ENCODE data around the gene ISM1.

The ISM1 gene

GRCh38 chr20:13205848-13206434 lies 15.1 kb upstream of the ISM1 start:
- Histone ChIP-seq H3K9ac (ENCODE audit: low read length) (no peak overlapping the region), H3K36me3 (ENCODE audit: control insufficient read depth, low read depth, low read length) (no peaks in the 10 kb centered on the region), H3K9me3 (ENCODE audit: control insufficient read depth, low read depth, low read length) (no peaks in the 10 kb centered on the region), H3K4me3 (ENCODE audit: low read length) (no peak overlapping the region), H3K27me3 (ENCODE audit: control insufficient read depth, insufficient read depth, low read length) (no peaks in the 10 kb centered on the region), H3K27ac (ENCODE audit: low read length) (no peak overlapping the region), H3K4me1 (ENCODE audit: control insufficient read depth, low read depth, low read length) (peaks cover 5% of the 10 kb centered on the region)

DNA sequence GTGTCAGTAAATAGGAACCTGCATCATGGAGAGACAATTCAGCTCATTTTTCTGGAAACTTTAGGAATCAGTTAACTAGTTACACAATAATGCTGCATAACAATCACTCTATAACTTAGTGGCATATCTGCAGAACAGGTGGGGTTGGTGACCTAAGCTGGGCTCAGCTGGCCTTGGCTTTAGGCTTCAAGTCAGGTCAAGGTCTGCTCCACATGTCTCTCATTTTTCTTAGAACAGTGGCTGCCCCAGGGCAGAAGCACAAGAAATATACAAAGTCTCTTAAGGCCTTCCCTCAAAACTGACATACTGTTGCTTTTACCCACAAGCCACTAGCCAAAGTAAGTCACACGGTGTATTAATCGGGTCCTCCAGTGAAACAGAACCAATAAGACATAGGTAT lies 14.1 kb upstream of the ISM1 start:
- Histone ChIP-seq H3K36me3 (ENCODE audit: control insufficient read depth, low read depth, low read length) (no peaks in the 10 kb centered on the region), H3K9me3 (ENCODE audit: control insufficient read depth, low read depth, low read length) (no peaks in the 10 kb centered on the region), H3K9ac (ENCODE audit: low read length) (no peak overlapping the region), H3K4me3 (ENCODE audit: low read length) (no peak overlapping the region), H3K4me1 (ENCODE audit: control insufficient read depth, low read depth, low read length) (peaks cover 2% of the 10 kb centered on the region), H3K27ac (ENCODE audit: low read length) (no peak overlapping the region), H3K27me3 (ENCODE audit: control insufficient read depth, insufficient read depth, low read length) (no peaks in the 10 kb centered on the region)

- peaks cover 15% of the 10 kb centered on the region for H3K27me3 ChIP-seq (ENCODE audit: control insufficient read depth, insufficient read depth, low read length)
- no peaks in the 10 kb centered on the region for H3K4me1 ChIP-seq (ENCODE audit: control insufficient read depth, low read depth, low read length)
- no peak overlapping the region for H3K27ac ChIP-seq (ENCODE audit: low read length)
- no peak overlapping the region for H3K4me3 ChIP-seq (ENCODE audit: low read length)
- H3K9ac ChIP-seq (ENCODE audit: low read length): no peak overlapping the region
- H3K36me3 ChIP-seq (ENCODE audit: control insufficient read depth, low read depth, low read length): no peaks in the 10 kb centered on the region
- H3K9me3 ChIP-seq (ENCODE audit: control insufficient read depth, low read depth, low read length): no peaks in the 10 kb centered on the region
These were observed 9.0 kb upstream of the ISM1 start for GRCh38 chr20:13211956-13212618.

DNA sequence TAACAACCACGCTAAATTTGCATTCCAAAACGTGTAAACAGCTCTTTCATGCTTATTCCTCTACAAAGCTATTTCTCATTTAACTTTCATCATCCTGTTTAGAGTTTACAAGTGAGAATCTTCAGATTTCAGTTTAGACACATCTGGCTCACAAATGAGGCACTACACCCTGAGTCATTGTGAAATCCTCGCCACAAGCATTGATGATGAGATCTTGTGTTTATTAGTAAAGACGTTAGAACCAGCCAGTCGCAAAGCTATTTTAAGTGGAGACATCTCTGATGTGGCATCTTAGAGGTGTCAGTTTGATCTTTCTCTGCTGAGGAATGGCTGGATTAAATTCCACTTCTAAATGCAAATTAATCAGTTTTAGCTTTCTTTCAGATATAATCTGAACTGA lies 8.3 kb upstream of the ISM1 start:
- Histone ChIP-seq H3K4me1 (ENCODE audit: control insufficient read depth, low read depth, low read length) (no peaks in the 10 kb centered on the region), H3K9ac (ENCODE audit: low read length) (no peak overlapping the region), H3K27ac (ENCODE audit: low read length) (no peak overlapping the region), H3K9me3 (ENCODE audit: control insufficient read depth, low read depth, low read length) (no peaks in the 10 kb centered on the region), H3K4me3 (ENCODE audit: low read length) (no peak overlapping the region), H3K27me3 (ENCODE audit: control insufficient read depth, insufficient read depth, low read length) (peaks cover 22% of the 10 kb centered on the region), H3K36me3 (ENCODE audit: control insufficient read depth, low read depth, low read length) (no peaks in the 10 kb centered on the region)

DNA sequence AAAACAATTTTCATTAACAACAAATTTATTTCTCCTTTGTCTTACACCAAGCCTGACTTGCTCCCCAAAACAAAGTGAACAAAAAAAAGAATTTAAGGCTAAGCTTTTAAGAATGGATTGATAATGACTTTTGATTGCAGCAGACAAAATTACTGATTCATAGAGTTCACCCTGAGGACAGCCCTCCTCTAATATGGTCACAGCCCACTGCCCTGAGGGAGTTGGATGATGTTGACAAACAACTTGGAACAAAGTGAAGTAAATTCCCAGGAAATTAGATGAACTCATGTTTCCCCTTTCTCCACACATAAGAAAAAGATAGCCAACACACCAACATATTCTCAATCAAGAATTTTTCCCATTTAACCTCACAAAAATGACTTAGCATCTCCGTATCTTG lies 7.7 kb upstream of the ISM1 start:
- H3K9me3 ChIP-seq (ENCODE audit: control insufficient read depth, low read depth, low read length): no peaks in the 10 kb centered on the region
- no peaks in the 10 kb centered on the region for H3K4me1 ChIP-seq (ENCODE audit: control insufficient read depth, low read depth, low read length)
- H3K4me3 ChIP-seq (ENCODE audit: low read length): no peak overlapping the region
- no peak overlapping the region for H3K9ac ChIP-seq (ENCODE audit: low read length)
- no peaks in the 10 kb centered on the region for H3K36me3 ChIP-seq (ENCODE audit: control insufficient read depth, low read depth, low read length)
- H3K27me3 ChIP-seq (ENCODE audit: control insufficient read depth, insufficient read depth, low read length): peaks cover 28% of the 10 kb centered on the region
- H3K27ac ChIP-seq (ENCODE audit: low read length): no peak overlapping the region

DNA sequence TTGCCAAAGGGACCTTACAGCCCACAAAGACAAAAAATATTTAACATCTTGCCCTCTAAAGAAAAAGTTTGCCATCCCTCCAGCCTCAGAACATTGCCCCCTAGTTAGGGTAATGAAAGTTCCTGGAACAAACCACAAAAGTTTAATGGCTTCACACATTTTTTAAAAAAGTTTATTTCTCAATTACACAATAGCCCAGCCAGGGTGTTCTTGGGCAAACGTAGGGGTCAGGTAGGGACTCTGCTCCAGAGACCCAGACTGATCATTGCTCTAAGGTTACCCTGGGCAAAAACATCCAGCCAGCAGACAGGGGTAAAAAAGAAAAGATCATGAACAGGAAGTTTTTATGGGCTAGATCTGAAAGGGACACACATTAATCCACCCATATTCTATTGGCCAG lies 4.5 kb upstream of the ISM1 start:
- Histone ChIP-seq H3K36me3 (ENCODE audit: control insufficient read depth, low read depth, low read length) (no peaks in the 10 kb centered on the region), H3K4me3 (ENCODE audit: low read length) (no peak overlapping the region), H3K9ac (ENCODE audit: low read length) (no peak overlapping the region), H3K9me3 (ENCODE audit: control insufficient read depth, low read depth, low read length) (no peaks in the 10 kb centered on the region), H3K4me1 (ENCODE audit: control insufficient read depth, low read depth, low read length) (peaks cover 7% of the 10 kb centered on the region), H3K27me3 (ENCODE audit: control insufficient read depth, insufficient read depth, low read length) (peaks cover 54% of the 10 kb centered on the region), H3K27ac (ENCODE audit: low read length) (no peak overlapping the region)

GRCh38 chr20:13219327-13220193 lies 1.5 kb upstream of the ISM1 start:
- H3K27ac ChIP-seq (ENCODE audit: low read length): no peak overlapping the region
- no peaks in the 10 kb centered on the region for H3K36me3 ChIP-seq (ENCODE audit: control insufficient read depth, low read depth, low read length)
- H3K4me3 ChIP-seq (ENCODE audit: low read length): peak overlapping the region; percentile 63
- H3K27me3 ChIP-seq (ENCODE audit: control insufficient read depth, insufficient read depth, low read length): peaks cover 81% of the 10 kb centered on the region
- peaks cover 14% of the 10 kb centered on the region for H3K4me1 ChIP-seq (ENCODE audit: control insufficient read depth, low read depth, low read length)
- H3K9me3 ChIP-seq (ENCODE audit: control insufficient read depth, low read depth, low read length): no peaks in the 10 kb centered on the region
- no peak overlapping the region for H3K9ac ChIP-seq (ENCODE audit: low read length)

DNA sequence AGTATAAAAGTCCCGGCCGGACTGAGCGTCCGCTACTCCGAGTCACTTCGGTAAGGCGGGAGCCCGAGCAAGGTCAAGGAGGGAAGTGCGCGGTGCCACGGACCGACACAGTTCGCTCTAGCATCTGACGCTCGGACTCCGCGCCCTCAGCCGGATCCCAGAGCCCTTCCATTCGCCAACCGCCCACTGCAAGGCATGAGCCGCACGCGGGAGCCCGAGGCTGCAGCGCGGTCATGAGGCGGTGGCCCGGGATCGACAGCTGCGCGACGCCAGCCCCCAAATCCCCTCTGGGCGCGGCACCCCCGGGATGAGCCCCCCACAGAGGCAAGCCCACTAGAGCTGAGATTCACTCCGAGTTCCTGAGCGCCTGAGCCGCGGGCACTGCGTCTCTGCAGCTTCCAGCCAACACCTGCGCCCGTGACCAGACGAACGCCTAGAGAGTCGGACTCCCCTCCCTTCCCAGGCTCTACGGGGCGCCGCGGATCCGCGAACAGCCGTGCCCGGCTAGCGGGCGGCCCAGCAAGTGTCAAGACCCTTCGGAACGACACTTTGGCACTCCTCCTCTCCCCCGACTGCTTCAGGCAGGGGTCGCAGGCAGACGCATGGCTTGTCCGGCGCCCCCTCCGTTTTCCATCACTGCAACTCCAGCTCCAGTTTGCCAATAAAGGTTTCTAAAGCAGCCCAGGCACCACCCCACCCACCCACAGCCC lies 725 bp upstream of the ISM1 start:
- Histone ChIP-seq H3K36me3 (ENCODE audit: control insufficient read depth, low read depth, low read length) (no peaks in the 10 kb centered on the region), H3K27me3 (ENCODE audit: control insufficient read depth, insufficient read depth, low read length) (peaks cover 80% of the 10 kb centered on the region), H3K4me3 (ENCODE audit: low read length) (peak overlapping the region; percentile 63), H3K9ac (ENCODE audit: low read length) (no peak overlapping the region), H3K4me1 (ENCODE audit: control insufficient read depth, low read depth, low read length) (peaks cover 14% of the 10 kb centered on the region), H3K9me3 (ENCODE audit: control insufficient read depth, low read depth, low read length) (no peaks in the 10 kb centered on the region), H3K27ac (ENCODE audit: low read length) (no peak overlapping the region)

DNA sequence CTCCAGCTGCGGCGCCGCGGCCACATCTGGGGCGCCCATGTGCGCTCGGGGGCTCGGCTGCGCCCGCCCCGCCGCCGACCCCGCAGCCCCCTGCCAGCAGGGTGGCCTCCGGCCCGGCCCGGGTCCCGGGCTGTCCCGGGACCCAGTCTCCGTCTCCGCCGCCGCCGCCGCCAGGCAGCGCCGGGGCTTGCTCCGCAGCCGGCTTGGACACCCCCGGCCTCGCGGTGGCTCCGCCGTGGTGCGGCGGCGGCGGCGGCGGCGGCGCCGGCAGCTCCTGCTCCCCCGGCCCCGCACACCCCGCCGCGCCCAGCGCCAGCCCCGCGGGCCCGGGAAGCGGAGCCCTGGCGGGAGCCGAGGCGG lies 219 bp downstream of the ISM1 start:
- Histone ChIP-seq H3K9ac (ENCODE audit: low read length) (no peak overlapping the region), H3K27me3 (ENCODE audit: control insufficient read depth, insufficient read depth, low read length) (peaks cover 74% of the 10 kb centered on the region), H3K4me1 (ENCODE audit: control insufficient read depth, low read depth, low read length) (peaks cover 14% of the 10 kb centered on the region), H3K9me3 (ENCODE audit: control insufficient read depth, low read depth, low read length) (no peaks in the 10 kb centered on the region), H3K27ac (ENCODE audit: low read length) (no peak overlapping the region), H3K4me3 (ENCODE audit: low read length) (peak overlapping the region; percentile 63), H3K36me3 (ENCODE audit: control insufficient read depth, low read depth, low read length) (no peaks in the 10 kb centered on the region)

- Histone ChIP-seq H3K9ac (ENCODE audit: low read length) (no peak overlapping the region), H3K4me3 (ENCODE audit: low read length) (peak overlapping the region; percentile 68), H3K27me3 (ENCODE audit: control insufficient read depth, insufficient read depth, low read length) (peaks cover 69% of the 10 kb centered on the region), H3K27ac (ENCODE audit: low read length) (no peak overlapping the region), H3K9me3 (ENCODE audit: control insufficient read depth, low read depth, low read length) (no peaks in the 10 kb centered on the region), H3K36me3 (ENCODE audit: control insufficient read depth, low read depth, low read length) (no peaks in the 10 kb centered on the region), H3K4me1 (ENCODE audit: control insufficient read depth, low read depth, low read length) (peaks cover 14% of the 10 kb centered on the region)
These were observed 722 bp downstream of the ISM1 start for GRCh38 chr20:13221673-13222318.

- H3K36me3 ChIP-seq (ENCODE audit: control insufficient read depth, low read depth, low read length): no peaks in the 10 kb centered on the region
- no peaks in the 10 kb centered on the region for H3K9me3 ChIP-seq (ENCODE audit: control insufficient read depth, low read depth, low read length)
- H3K4me1 ChIP-seq (ENCODE audit: control insufficient read depth, low read depth, low read length): peaks cover 14% of the 10 kb centered on the region
- peaks cover 64% of the 10 kb centered on the region for H3K27me3 ChIP-seq (ENCODE audit: control insufficient read depth, insufficient read depth, low read length)
- peak overlapping the region; percentile 68 for H3K4me3 ChIP-seq (ENCODE audit: low read length)
- H3K9ac ChIP-seq (ENCODE audit: low read length): no peak overlapping the region
- H3K27ac ChIP-seq (ENCODE audit: low read length): no peak overlapping the region
These were observed 1.2 kb downstream of the ISM1 start for GRCh38 chr20:13222319-13222716.
